ENCODE data around the gene ZNF423.
"Not testable (repeated sequence)": the region's sequence is repeated elsewhere in the genome, so short reads cannot be mapped to it uniquely, and the experiment has no call there.

Gene ZNF423

DNA sequence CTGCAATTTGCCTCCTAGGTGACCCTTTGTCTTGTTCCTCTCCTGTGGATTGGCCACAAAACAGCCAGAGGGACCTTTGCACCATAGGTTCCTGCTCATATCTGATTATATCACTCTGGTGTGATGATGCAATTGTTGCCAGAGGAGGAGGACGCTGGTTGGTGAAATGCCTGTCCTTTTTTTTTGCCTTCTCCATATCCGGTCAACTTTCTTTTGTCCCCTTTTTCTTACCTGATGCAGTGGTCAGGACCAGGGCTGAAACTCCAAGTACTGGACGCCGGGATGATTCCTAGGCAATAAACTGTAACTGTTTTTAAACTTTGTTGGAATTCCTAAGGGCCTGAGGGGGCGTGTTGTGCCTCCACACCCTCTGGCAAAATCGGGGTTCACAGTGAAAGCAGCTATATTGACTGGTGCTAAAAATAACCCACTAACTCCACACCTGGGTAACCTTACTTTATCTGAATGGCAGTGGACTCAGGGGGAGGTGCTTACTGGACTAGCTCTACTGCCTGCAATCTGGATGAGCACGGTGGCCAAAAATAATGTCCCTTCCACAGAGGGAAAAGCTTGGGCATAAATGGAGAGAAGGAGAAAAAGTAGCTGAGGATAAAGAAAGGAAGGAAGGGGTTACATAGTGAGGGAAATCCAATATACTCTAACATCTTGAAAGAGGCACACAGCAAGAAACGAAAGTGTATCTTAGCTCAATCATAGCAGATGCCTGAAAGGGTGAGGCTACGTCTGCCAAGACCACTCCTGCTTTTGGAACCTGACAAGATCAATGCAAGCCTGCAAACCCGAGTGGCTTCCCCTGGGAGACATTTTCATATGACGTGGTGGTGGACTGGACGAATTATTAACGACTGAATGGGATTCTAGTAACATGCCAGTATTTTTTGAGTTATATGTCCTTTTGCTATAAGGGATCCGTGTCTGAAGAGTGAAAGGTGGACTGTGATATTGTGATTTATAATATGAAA, 28.4 kb upstream of the ZNF423 start:
- no peaks in the 10 kb centered on the region for H3K36me3 ChIP-seq (ENCODE audit: control insufficient read depth, insufficient read depth, low read length)
- peaks cover 6% of the 10 kb centered on the region for H3K27me3 ChIP-seq (ENCODE audit: control insufficient read depth, insufficient read depth, low read length)
- H3K4me3 ChIP-seq (ENCODE audit: low read length): no peak overlapping the region
- peaks cover 6% of the 10 kb centered on the region for H3K4me1 ChIP-seq (ENCODE audit: control insufficient read depth, insufficient read depth, low read length)
- H3K9me3 ChIP-seq (ENCODE audit: control insufficient read depth, low read length): no peaks in the 10 kb centered on the region
- no peak overlapping the region for H3K9ac ChIP-seq (ENCODE audit: low read length)

DNA sequence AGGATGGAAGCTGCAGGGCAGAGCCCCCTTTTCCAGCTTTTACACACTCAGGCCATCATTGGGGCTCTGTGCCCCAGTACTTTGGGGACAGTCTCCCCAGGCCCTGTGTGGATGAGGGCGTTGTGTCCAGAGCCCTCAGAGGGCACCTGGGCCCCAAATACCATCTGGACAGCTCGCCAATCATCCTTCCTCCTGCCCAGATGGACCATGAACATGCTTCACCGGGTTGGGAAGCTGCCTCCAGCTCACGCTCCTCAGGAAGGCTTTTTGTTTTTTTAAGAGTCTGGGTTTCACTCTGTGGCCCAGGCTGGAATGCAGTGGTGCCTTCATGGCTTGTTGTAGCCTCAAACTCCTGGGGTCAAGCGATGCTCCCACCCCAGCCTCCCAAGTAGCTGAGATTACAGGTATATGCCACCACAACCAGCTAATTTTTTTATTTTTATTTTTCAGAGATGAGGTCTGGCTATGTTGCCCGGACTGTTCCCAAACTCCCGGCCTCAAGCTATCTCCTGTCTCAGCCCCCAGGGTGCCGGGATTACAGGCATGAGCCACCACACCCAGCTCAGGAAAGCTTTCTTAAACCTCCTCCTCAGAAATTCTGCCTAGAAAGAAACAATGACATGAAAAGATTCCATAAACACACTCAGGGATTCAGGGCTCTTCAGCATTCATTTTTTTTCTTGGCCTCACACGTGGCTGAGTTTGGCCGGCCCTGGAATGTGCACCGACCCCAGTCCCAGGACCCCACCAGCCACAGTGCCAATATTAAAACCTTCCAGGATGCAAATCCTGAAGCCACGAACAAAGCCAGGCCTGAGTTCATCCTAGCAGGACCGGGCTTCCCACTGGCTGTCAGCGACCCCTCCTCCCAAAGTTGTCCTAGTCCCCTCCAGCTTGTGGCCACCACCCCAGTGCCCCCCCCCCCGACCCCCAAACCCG, 27.4 kb upstream of the ZNF423 start:
- Histone ChIP-seq H3K4me3 (ENCODE audit: low read length) (no peak overlapping the region), H3K36me3 (ENCODE audit: control insufficient read depth, insufficient read depth, low read length) (no peaks in the 10 kb centered on the region), H3K27me3 (ENCODE audit: control insufficient read depth, insufficient read depth, low read length) (peaks cover 6% of the 10 kb centered on the region), H3K9me3 (ENCODE audit: control insufficient read depth, low read length) (no peaks in the 10 kb centered on the region), H3K9ac (ENCODE audit: low read length) (no peak overlapping the region), H3K4me1 (ENCODE audit: control insufficient read depth, insufficient read depth, low read length) (peaks cover 6% of the 10 kb centered on the region)

DNA sequence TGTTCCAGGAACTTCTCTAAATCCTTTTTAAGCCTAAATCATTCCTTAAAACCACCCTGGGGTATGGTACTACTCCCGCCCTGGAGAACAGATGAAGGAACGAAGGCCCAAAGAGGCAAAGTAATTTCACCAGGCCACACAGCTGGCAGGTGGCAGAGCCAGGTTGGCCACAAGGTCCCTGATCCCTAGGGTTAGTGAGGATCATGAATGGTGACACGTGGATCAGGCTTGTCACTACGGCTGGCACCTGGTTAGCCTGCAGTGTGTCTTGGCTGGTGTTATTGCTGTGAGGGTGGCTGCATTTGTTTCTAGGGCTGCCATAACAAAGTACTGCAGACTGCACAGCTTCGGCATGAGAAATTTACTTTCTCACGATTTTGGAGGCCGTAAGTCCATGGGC, 26.0 kb upstream of the ZNF423 start:
- Histone ChIP-seq H3K4me3 (ENCODE audit: low read length) (no peak overlapping the region), H3K27me3 (ENCODE audit: control insufficient read depth, insufficient read depth, low read length) (peaks cover 16% of the 10 kb centered on the region), H3K4me1 (ENCODE audit: control insufficient read depth, insufficient read depth, low read length) (peaks cover 9% of the 10 kb centered on the region), H3K9me3 (ENCODE audit: control insufficient read depth, low read length) (no peaks in the 10 kb centered on the region), H3K36me3 (ENCODE audit: control insufficient read depth, insufficient read depth, low read length) (no peaks in the 10 kb centered on the region), H3K9ac (ENCODE audit: low read length) (no peak overlapping the region)

DNA sequence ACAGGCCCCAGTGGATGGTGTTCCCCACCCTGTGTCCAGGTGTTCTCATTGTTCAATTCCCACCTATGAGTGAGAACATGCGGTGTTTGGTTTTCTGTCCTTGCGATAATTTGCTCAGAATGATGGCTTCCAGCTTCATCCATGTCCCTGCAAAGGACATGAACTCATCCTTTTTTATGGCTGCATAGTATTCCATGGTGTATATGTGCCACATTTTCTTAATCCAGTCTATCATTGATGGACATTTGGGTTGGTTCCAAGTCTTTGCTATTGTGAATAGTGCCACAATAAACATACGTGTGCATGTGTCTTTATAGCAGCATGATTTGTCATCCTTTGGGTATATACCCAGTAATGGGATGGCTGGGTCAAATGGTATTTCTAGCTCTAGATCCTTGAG, 22.6 kb upstream of the ZNF423 start:
- H3K9me3 ChIP-seq (ENCODE audit: control insufficient read depth, low read length); H3K9ac ChIP-seq (ENCODE audit: low read length); H3K36me3 ChIP-seq (ENCODE audit: control insufficient read depth, insufficient read depth, low read length); H3K4me3 ChIP-seq (ENCODE audit: low read length): not testable (repeated sequence)
- Histone ChIP-seq H3K27me3 (ENCODE audit: control insufficient read depth, insufficient read depth, low read length) (peaks cover 29% of the 10 kb centered on the region), H3K4me1 (ENCODE audit: control insufficient read depth, insufficient read depth, low read length) (peaks cover 11% of the 10 kb centered on the region)

DNA sequence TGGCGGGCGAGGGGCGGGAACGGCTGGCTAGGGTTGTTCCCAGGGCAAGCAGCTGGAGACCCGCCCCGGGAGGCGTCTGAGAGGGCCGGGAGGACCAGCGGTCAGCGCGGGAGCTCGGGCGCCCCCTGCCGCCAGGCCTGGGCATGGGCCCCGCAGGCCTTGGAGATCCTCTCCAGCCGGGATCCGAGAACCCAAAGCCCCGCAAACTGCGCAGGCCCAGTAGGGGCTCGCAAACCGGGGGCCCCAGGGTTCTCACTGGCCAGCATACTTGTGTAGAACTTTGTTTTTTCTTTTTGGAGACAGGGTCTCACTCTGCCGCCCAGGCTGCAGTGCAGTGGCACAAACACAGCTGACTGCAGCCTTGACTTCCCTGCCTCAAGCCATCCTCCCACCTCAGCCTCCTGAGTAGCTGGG, 20.8 kb upstream of the ZNF423 start:
- no peaks in the 10 kb centered on the region for H3K9me3 ChIP-seq (ENCODE audit: control insufficient read depth, low read length)
- no peak overlapping the region for H3K4me3 ChIP-seq (ENCODE audit: low read length)
- H3K9ac ChIP-seq (ENCODE audit: low read length): no peak overlapping the region
- no peaks in the 10 kb centered on the region for H3K36me3 ChIP-seq (ENCODE audit: control insufficient read depth, insufficient read depth, low read length)
- H3K4me1 ChIP-seq (ENCODE audit: control insufficient read depth, insufficient read depth, low read length): peaks cover 11% of the 10 kb centered on the region
- H3K27me3 ChIP-seq (ENCODE audit: control insufficient read depth, insufficient read depth, low read length): peaks cover 29% of the 10 kb centered on the region

DNA sequence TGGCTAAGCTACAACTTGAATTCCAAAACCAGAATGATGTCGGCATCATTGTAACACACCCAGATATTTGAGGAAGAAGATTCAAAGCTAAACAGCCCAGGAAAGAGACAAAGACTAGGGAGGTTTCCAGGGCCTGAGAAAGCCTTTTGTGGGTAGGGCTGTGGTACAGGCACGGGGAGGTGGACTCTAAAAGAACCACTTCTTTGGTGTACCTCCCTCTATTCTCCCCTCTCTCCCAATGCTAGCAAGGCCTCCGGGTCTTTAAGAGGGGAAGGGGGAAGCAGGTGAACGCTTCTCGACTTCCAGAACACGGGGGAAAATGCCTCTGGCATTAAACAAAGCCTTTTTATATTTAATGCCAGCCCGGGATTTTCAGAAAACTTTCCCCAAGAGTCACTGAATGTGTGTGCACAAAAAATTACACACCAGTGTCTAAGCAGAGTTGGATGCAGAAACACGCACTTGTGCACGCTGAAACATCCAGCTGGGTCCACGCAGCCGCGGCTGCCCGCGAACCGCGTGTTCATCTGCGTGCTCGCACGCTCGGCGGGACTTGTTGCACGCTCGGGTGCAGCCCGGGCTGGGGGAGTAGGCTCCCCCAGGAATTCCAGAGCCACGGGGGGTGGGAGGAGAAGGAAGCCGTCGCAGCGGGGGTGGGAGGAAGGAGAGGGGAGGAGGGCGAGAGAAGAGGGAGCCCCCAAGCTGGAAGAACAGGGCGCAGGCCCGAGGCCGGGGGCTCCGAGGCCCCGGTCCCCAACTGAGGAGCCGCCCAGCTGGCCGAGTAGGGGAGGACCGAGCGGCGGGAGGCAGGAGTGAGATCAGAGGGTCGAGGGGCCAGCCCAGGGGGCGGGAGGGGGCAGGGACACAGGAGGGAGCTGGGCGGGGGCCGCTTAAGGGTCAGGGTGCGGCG, 20.1 kb upstream of the ZNF423 start:
- Histone ChIP-seq H3K4me3 (ENCODE audit: low read length) (no peak overlapping the region), H3K9me3 (ENCODE audit: control insufficient read depth, low read length) (no peaks in the 10 kb centered on the region), H3K4me1 (ENCODE audit: control insufficient read depth, insufficient read depth, low read length) (peaks cover 11% of the 10 kb centered on the region), H3K36me3 (ENCODE audit: control insufficient read depth, insufficient read depth, low read length) (no peaks in the 10 kb centered on the region), H3K9ac (ENCODE audit: low read length) (no peak overlapping the region), H3K27me3 (ENCODE audit: control insufficient read depth, insufficient read depth, low read length) (peaks cover 24% of the 10 kb centered on the region)

DNA sequence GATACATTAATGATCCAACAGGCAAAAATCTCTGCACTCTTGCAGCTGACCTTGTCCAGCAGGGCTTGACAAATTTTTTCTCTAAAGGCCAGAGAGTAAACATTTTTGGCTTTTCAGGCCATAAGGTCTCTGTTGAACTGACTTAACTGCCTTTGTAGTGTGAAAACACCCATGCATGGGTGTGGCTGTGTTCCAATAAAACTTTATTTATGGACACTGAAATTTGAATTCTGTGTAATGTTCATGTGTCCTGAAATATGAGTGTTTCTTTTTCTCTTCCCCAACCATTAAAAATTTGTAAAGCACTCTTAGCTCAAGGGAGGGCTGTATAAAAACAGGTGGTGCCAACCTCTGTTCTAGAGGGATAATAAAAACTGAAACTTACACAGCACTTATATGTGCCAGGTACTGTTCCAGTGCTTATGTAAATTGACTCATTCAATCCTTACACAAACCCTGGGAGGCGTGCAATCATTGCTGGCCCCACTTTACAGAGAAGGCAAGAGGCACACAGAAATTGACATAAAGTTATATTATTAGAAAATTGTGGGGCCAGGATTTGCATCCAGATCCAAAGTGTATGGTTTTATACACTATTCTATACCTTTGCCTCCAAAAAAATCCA, 18.8 kb upstream of the ZNF423 start:
- Histone ChIP-seq H3K4me1 (ENCODE audit: control insufficient read depth, insufficient read depth, low read length) (peaks cover 11% of the 10 kb centered on the region), H3K9ac (ENCODE audit: low read length) (no peak overlapping the region)

DNA sequence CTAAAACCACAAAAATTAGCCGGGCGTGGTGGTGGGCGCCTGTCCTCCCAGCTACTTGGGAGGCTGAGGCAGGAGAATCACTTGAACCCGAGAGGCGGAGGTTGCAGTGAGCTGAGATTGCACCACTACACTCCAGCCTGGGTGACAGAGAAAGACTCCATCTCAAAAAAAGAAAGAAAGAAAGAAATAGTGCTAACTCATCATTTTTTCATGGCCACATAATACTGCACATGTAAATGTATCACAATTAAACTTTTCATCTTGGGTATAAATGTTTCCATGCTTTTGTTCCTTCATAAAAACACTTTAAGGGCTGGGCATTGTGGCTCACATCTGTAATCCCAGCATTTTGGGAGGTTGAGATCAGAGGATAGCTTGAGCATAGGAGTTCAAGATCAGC, 15.9 kb upstream of the ZNF423 start:
- not testable (repeated sequence) for H3K9ac ChIP-seq (ENCODE audit: low read length); H3K4me1 ChIP-seq (ENCODE audit: control insufficient read depth, insufficient read depth, low read length); H3K36me3 ChIP-seq (ENCODE audit: control insufficient read depth, insufficient read depth, low read length); H3K4me3 ChIP-seq (ENCODE audit: low read length); H3K9me3 ChIP-seq (ENCODE audit: control insufficient read depth, low read length)
- peaks cover 13% of the 10 kb centered on the region for H3K27me3 ChIP-seq (ENCODE audit: control insufficient read depth, insufficient read depth, low read length)

More for the DNA sequence above, 18.8 kb upstream of the ZNF423 start:
- Histone ChIP-seq H3K9me3 (ENCODE audit: control insufficient read depth, low read length) (no peaks in the 10 kb centered on the region), H3K27me3 (ENCODE audit: control insufficient read depth, insufficient read depth, low read length) (peaks cover 23% of the 10 kb centered on the region), H3K36me3 (ENCODE audit: control insufficient read depth, insufficient read depth, low read length) (no peaks in the 10 kb centered on the region), H3K4me3 (ENCODE audit: low read length) (no peak overlapping the region)

DNA sequence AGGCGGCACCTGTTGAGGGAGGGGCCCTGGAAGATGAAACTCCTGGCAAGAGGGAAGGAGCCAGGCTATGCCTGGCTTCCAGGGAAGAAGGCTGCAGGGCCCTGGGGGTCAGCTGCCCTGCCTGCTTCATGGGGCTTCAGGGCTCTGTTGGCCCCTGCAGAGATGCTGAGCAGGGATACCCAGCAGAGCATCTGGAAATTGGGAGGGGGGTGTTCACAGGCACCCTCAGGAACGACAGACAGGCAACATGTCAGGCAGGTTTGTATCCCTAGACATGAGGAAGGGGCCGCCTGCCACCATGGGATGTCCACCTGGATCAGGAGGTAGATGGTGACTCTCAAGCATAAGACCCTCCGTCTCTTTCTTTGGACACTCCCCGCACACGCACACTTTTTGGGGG, 13.8 kb upstream of the ZNF423 start:
- Histone ChIP-seq H3K36me3 (ENCODE audit: control insufficient read depth, insufficient read depth, low read length) (no peaks in the 10 kb centered on the region), H3K27me3 (ENCODE audit: control insufficient read depth, insufficient read depth, low read length) (no peaks in the 10 kb centered on the region), H3K9me3 (ENCODE audit: control insufficient read depth, low read length) (no peaks in the 10 kb centered on the region), H3K4me3 (ENCODE audit: low read length) (no peak overlapping the region), H3K4me1 (ENCODE audit: control insufficient read depth, insufficient read depth, low read length) (no peaks in the 10 kb centered on the region), H3K9ac (ENCODE audit: low read length) (no peak overlapping the region)

DNA sequence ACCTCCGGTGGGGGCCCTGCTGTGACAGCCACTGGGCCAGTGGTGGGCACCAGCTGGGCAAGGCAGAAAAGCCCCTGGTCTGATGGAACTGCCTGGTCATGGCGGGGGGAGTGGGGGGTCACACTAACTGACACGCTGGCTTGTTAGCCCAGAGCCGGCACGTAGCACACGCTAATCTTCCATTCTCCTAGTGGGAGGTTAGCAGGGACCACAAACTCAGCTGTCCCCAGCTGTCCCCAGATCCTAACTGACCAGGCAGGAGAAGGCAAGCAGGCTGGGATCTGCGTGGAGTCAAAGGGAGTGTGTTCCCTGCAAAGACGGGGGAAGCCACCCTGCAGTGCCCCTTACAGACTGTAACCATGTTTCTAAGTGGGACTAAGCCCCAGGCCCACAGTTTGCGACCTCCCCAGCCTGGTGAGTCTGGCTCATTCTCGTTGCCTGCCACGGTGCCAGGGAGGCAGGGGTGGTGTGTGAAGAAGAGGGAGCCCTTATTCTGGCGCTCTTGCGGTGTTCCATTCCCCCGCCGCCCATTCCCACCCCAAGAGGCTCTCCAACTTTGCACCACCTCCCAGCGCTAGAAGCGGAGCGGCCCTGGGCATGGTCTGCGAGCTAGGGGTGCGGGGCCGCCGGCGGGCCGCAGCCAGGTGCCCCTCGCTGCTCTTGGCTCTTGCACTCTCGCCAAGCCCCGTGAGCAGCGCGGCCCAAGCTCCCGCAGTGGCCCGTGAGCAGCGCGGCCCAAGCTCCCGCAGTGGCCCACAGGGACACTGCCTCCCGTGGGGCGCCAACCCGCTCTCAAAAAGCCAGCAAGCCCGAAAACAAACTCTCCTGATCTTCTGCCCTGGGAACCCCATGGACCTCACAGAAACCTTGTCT, 12.1 kb upstream of the ZNF423 start:
- no peaks in the 10 kb centered on the region for H3K27me3 ChIP-seq (ENCODE audit: control insufficient read depth, insufficient read depth, low read length)
- no peak overlapping the region for H3K9ac ChIP-seq (ENCODE audit: low read length)
- H3K36me3 ChIP-seq (ENCODE audit: control insufficient read depth, insufficient read depth, low read length): no peaks in the 10 kb centered on the region
- H3K9me3 ChIP-seq (ENCODE audit: control insufficient read depth, low read length): no peaks in the 10 kb centered on the region
- no peak overlapping the region for H3K4me3 ChIP-seq (ENCODE audit: low read length)
- H3K4me1 ChIP-seq (ENCODE audit: control insufficient read depth, insufficient read depth, low read length): no peaks in the 10 kb centered on the region

Measured in mucosa of stomach (tissue), 1 donor.